Retinal pigment epithelial cell (primary cell): ENCODE measurements around the gene PSMA7.
"Not testable (repeated sequence)": the region's sequence is repeated elsewhere in the genome, so short reads cannot be mapped to it uniquely, and the experiment has no call there.

Experiments
- DNase-seq: peaks from one replicate; pipeline ENCODE4 v3.0.0-alpha.2; 2010; ENCODE audit warnings: low read depth
- H3K4me3 ChIP-seq: 2 replicates; pipeline ENCODE4 v1.5.1; 2011; ENCODE audit warnings: mild to moderate bottlenecking, low read length, control low read depth, moderate library complexity
- TF ChIP-seq, protein P1 (sequence below): conservative IDR thresholded peaks from 2 replicates; pipeline ENCODE4 v1.5.1; 2011; ENCODE audit warnings: low read depth, low read length, control low read depth, inconsistent platforms

Gene PSMA7

DNA sequence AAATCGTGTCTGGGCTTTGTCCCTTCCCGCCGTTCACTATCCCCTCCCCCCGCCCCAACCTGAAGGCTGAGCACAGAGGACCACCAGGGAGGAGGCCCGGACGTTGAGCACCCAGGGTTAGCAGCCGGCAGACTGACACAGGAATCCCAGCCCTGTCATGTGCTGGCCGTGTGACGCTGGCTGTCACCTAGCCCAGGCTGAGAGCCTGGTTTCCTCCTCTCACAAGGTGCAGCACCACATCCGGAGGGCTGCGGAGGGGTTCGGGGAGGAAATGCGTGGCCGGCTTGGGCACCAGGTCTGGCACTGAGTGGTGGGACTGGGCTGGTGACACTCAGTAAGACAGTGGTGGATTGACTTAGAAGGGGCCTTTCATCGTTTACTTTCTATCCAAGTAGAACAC lies 25.5 kb downstream of the PSMA7 start:
- TF ChIP-seq, protein P1, sequence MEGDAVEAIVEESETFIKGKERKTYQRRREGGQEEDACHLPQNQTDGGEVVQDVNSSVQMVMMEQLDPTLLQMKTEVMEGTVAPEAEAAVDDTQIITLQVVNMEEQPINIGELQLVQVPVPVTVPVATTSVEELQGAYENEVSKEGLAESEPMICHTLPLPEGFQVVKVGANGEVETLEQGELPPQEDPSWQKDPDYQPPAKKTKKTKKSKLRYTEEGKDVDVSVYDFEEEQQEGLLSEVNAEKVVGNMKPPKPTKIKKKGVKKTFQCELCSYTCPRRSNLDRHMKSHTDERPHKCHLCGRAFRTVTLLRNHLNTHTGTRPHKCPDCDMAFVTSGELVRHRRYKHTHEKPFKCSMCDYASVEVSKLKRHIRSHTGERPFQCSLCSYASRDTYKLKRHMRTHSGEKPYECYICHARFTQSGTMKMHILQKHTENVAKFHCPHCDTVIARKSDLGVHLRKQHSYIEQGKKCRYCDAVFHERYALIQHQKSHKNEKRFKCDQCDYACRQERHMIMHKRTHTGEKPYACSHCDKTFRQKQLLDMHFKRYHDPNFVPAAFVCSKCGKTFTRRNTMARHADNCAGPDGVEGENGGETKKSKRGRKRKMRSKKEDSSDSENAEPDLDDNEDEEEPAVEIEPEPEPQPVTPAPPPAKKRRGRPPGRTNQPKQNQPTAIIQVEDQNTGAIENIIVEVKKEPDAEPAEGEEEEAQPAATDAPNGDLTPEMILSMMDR = no peak
- no peak overlapping the region for H3K4me3 ChIP-seq
- no peak for DNase-seq

DNA sequence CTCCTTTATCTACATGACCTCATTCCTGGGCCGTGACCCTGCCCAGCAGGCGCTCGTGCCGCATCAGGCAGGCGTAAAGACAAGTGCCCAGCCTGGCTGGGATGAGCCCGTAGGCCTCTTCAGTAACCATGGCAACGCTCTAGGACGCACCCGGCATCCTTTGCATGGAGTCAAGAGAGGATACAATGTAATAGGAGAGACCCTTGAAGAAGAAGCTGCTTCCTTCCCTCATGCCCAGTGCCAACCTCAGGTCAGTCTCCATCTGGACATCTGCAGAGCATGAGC lies 25.9 kb downstream of the PSMA7 start:
- DNase-seq = no peak
- H3K4me3 ChIP-seq = no peak overlapping the region
- TF ChIP-seq, protein P1 = no peak

DNA sequence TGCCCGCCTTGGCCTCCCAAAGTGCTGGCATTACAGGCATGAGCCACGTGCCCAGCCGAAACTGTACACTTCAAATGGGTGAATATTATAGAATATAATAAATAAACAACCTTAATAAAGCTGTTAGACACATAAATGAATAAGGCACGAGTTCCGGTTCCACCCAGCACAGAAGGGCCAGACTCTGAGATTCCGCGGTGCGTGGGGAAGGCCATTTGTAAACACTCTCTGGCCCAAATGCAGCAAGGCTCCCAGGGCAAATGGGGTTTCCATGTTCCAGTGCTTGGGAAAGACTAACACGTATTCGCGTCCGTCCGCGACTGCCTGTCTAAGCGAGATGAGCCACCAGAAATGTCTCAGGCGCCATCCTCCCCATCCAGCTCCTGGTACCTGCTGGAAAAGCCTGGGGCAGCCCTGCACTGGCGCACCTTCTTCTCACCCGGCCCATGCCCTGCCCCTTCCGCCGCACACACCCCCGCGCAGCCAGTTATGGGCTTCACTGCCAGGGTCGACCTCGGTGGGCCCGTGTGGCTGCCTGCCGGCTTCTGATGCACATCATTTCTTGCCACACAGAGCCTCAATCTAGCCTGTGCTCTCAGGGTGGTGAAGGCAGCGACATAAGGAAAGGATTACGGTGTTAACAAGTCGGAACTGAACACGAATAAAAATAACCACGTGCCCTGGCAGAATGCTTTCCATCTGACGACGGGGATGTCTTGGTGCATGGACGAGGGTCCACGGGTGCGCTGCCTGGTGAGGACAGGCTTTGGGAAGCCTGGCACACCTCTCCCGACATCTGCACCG lies 26.4 kb downstream of the PSMA7 start:
- no peak for DNase-seq
- TF ChIP-seq, protein P1 = no peak
- no peak overlapping the region for H3K4me3 ChIP-seq

DNA sequence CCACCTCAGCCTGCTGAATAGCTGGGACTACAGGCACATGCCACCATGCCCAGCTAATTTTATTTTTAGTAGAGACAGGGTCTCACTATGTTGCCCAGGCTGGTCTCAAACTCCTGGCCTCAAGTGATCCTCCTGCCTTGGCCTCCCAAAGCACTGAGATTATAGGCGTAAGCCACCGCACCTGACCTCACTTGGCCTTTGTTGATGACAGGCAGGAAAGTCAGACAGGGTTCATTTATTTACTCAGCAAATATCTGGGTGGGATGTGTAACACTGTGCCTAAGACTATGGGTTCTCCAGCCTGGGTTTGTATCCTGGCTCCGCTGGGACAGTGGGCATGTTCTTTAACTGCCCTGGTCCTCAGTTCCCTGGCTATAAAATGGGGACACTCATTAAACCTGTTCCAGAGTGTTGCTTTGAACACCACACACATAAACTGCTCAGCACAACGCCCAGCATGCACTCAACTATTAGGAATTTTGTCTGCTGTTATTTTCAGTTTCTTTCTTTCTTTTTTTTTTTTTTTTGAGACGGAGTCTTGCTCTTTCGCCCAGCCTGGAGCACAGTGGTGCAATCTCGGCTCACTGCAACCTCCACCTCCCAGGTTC lies 27.3 kb downstream of the PSMA7 start:
- not testable (repeated sequence) for H3K4me3 ChIP-seq, DNase-seq

DNA sequence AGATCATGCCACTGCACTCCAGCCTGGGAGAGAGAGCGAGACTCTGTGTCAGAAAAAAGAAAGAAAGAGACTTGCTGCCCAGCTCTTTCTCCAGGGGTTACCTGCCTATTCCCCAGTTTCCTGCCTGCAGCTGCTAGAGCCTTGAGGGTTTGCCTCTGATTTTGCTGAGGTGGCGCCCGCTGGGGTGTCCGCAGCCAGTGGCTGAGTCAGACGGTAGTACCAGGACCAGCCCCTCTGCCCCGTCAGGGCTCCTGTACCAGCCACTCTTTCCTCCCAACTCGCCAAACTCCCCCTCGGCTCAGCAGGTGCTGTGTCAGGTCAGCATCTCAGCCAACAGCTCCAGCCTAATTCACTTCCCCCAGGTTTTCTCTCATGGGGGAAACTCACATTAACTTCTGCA lies 28.3 kb downstream of the PSMA7 start:
- no peak for DNase-seq
- TF ChIP-seq, protein P1 = no peak
- H3K4me3 ChIP-seq = no peak overlapping the region

DNA sequence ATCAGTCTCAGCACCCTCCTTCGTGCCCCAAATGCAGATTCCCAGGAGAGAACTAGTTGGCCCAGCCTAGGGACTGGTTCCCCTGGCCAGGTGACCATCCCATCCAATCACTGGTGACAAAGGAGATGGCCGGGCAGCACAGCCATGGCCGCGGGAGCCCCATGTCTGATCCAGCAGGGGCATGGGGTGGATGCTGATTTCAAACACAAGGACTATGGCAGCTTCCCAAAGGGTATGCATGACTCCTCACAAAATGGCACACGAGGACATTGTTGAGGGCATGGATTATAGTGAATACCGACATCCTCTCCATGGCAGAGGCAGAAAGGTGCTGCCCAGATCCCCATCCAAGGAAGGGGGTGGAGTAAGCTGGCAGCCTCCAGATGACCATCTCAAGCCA lies 30.8 kb downstream of the PSMA7 start:
- no peak for DNase-seq
- no peak overlapping the region for H3K4me3 ChIP-seq
- TF ChIP-seq, protein P1 = no peak

DNA sequence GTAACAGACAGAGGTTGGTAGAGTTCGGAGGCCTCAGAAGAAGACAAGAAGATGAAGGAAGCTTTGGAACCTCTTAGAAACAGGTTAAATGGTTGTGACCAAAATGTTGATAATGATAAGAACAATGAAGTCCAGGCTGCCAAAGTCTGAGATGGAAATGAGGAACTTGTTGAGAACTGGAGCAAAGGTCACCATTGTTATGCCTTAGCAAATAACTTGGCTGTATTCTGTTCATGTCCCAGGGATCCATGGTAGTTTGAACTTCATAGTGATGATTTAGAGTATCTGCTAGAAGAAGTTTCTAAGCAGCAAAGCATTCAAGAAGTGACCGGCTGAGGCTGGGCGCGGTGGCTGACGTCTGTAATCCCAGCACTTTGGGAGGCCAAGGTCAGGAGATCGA lies 32.0 kb downstream of the PSMA7 start:
- H3K4me3 ChIP-seq = no peak overlapping the region
- TF ChIP-seq, protein P1 = no peak
- DNase-seq = no peak
